Measurements from ENCODE around the gene TTLL1. TPM values are rescaled to one million over a fixed set of nuclear protein-coding genes. Genes with fewer than 3 reads are reported as not detected.

TTLL1 gene
- total RNA-seq, result 7.6 and 16.1 TPM in 2 replicates

DNA sequence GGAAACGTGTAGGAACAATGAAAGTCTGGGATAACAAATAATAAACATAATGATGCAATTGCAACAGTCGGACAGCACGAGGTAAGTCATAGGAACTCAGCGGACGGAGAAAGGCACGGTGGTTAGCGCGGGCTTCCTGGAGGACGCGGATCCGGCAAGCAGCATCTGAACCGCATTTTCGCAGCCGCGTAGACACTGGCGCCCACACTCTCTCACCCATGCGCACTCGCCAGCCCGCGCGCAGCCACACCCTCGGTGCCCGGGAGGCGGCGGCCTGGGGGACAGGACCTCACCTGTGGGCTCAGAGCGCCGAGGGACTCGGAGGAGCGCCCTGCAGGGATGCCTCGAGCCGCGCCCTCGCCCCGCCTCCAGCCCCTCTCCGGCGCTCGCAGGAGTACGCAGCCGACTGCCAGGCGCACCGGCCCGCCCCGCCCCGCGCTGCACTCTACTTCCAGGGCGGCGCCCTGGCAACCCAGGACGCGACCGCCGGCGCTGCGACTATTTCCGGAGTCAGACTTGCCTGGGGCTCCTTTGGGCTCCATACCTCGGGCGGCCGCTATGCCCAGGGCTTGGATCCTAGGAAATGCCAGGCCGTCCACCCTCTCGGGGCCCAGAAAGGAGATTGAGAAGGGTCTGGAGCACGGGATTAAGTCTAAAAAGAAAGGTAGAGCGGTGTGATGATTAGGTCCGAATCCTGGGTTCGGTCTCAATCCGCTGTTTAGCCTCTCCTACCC is at the start of gene TTLL1:
TTLL1 (minus strand) TSS at position 408 of the 734 bp plus-strand sequence. CDS start 13,805 bp downstream, outside the sequence.

DNA sequence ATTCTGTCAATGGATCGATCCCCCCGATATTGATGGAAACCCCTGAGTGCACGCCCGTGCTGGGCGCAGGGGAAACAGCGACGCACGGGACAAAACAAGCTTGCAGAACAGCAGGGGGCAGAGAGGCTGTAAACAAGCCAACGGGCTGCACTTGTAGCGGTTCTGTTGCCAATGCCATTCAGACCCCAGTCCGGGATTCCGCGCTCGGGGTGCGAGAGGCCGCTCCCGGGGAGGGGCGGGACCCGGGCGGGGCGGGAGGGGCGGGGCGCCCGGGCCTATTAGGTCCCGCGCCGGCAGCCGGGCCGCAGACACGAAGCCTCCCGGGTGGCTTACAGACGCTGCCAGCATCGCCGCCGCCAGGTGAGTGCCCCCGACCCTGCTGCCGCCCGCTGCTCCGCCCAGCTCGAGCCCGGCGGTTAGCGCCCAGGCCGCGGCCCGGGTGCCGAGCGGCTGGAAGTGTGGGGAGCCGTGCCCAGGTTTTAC is 21.3 kb upstream of the TTLL1 start, which contains the start of gene BIK:
BIK (plus strand) TSS at position 307 of the 483 bp plus-strand sequence. CDS start 13,273 bp downstream, outside the sequence.

DNA sequence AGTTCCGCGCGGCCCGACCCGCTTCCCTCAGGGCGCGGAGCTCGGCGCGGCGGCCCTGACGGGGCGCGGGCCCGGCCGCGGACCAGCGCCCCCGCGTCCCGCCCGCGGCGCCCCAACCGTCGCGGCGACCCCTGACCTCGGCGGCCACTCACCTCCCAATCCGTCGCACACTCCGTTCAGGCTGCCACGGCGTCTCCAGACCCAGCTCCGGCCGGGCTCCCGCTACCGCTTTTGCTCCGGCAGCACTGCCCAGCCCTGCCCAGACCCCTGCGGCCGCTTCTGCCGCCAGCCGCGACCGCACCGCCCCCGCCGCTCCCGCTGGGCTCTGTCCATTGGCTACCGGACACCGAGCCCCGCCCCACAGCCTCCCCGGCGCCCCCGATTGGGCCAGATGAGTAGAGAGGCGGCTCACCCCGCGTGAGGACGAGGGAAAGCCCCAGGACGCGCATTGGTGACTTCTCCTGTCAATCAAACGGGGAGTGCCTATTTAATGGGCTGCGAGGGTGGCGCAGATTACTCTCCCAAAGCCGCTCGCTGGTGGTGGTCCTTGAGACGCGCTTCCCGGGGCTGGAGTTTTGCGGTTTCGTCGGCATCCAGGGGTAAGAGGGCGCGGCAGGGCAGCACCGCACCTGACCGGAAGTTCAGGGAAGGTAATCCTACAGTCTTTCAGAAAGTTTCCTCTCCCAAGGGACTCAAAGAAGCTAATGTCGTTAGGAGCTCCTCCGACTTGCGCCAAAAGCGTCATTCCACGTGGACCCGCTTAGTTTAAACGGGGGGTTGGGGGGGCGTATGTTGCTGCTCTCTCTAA is 74.1 kb downstream of the TTLL1 start, which contains the start of gene PACSIN2:
PACSIN2 (minus strand) TSS at position 281 of the 808 bp plus-strand sequence. CDS start 103,069 bp downstream, outside the sequence.

Other genes with a start within 250 kb of the TTLL1 start
- 89.1 and 89.7 TPM in 2 replicates for gene ARFGAP3, start 232.1 kb downstream of the TTLL1 start, total RNA-seq
- 72.2 and 114 TPM in 2 replicates for gene PACSIN2, start 74.2 kb downstream of the TTLL1 start, total RNA-seq
- 1.5 and 3.5 TPM in 2 replicates for gene BIK, start 21.4 kb upstream of the TTLL1 start, total RNA-seq
- 13.0 and 15.4 TPM in 2 replicates for gene MCAT, start 54.0 kb upstream of the TTLL1 start, total RNA-seq
- 129 and 155 TPM in 2 replicates for gene TSPO, start 62.2 kb upstream of the TTLL1 start, total RNA-seq
- gene TTLL12, start 97.7 kb upstream of the TTLL1 start, total RNA-seq, result 19.6 and 37.7 TPM in 2 replicates

Data from placental epithelial cell (primary cell).